ENCODE data around the gene CLCN4. TPM values are rescaled to one million over a fixed set of nuclear protein-coding genes. Genes with fewer than 3 reads are reported as not detected.

Gene CLCN4
- total RNA-seq, 1 experiment from 2014 or later, result 3.1 TPM

DNA sequence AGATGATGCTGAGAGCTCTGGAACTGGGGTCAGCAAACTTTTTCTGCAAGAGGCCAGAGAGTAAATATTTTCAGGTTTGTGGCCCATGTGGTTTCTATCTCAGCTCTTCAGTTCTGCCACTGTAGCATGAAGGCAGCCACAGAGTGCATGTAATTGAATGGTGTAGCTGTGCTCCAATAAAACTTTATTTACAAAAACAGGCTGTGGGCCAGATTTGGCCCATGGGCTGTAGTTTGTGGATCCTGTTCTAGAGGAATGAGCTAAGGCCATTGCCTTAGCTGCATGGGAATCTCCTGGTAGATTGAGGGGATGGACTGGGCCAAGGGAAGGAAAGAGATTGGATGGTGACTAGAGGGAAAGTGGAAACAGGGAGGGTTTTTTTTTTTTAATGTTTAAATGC is 36.8 kb downstream of the CLCN4 start:
- no TSS peak for BruUV-seq (replicated peaks)
- Histone ChIP-seq H3K79me2 (ENCODE audit: low read depth) (no peaks in the 10 kb centered on the region), H3K4me1 (replicated peaks; ENCODE audit: insufficient read depth) (peaks cover 9% of the 10 kb centered on the region), H3K9me3 (ENCODE audit: insufficient read depth, low read depth) (no peaks in the 10 kb centered on the region), H3K4me2 (no peak overlapping the region), H3F3A (ENCODE audit: insufficient read depth, low read depth) (no peaks in the 10 kb centered on the region), H3K4me3 (no peak overlapping the region), H3K27me3 (ENCODE audit: insufficient read depth, low read depth) (no peaks in the 10 kb centered on the region), H4K20me1 (ENCODE audit: insufficient read depth) (no peaks in the 10 kb centered on the region), H3K9me2 (ENCODE audit: insufficient read depth) (no peaks in the 10 kb centered on the region), H3K27ac (no peak overlapping the region), H3K36me3 (ENCODE audit: low read depth) (no peaks in the 10 kb centered on the region), H2AFZ (no peak overlapping the region)
- intact Hi-C loops (cut with micrococcal nuclease; ENCODE audit: unreplicated experiment), result loop anchor here (5.0 kb wide), 3 partner anchors 404 to 1339 kb away; no protein-coding TSS in a partner anchor
- no peak for TF ChIP-seq EZH2 (IDR thresholded peaks at IDR 0.05; ENCODE audit: low read depth)
- TF ChIP-seq, protein P1, sequence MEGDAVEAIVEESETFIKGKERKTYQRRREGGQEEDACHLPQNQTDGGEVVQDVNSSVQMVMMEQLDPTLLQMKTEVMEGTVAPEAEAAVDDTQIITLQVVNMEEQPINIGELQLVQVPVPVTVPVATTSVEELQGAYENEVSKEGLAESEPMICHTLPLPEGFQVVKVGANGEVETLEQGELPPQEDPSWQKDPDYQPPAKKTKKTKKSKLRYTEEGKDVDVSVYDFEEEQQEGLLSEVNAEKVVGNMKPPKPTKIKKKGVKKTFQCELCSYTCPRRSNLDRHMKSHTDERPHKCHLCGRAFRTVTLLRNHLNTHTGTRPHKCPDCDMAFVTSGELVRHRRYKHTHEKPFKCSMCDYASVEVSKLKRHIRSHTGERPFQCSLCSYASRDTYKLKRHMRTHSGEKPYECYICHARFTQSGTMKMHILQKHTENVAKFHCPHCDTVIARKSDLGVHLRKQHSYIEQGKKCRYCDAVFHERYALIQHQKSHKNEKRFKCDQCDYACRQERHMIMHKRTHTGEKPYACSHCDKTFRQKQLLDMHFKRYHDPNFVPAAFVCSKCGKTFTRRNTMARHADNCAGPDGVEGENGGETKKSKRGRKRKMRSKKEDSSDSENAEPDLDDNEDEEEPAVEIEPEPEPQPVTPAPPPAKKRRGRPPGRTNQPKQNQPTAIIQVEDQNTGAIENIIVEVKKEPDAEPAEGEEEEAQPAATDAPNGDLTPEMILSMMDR (conservative IDR thresholded peaks at IDR 0.05), result no peak
- no peak for DNase-seq
- CTCF ChIA-PET, result no interaction called here
- POLR2A ChIA-PET (ENCODE audit: unreplicated experiment), result no interaction called here

DNA sequence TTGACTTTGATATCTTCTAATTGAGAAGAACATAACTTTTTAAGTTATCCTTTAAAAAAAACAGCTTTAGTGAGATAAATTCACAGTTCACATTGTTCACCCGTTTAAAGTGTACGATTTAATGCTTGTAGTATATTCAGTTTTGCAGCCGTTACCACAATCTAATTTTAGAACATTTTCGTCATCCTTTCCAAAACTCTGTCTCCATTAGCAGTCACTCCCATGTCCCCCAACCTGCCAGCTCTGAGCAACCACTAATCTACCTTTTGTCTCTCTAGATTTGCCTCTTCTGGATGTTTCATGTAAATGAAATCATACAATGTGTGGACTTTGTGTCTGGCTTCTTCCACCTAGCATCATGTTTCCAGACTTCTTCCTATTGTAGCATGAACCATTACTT is 38.6 kb downstream of the CLCN4 start:
- no TSS peak for BruUV-seq (replicated peaks)
- H3K27ac ChIP-seq, result no peak overlapping the region
- no peaks in the 10 kb centered on the region for H3K27me3 ChIP-seq (ENCODE audit: insufficient read depth, low read depth)
- no peaks in the 10 kb centered on the region for H3K9me3 ChIP-seq (ENCODE audit: insufficient read depth, low read depth)
- CTCF ChIA-PET, result no interaction called here
- H3K36me3 ChIP-seq (ENCODE audit: low read depth), result no peaks in the 10 kb centered on the region
- no peak overlapping the region for H3K4me2 ChIP-seq
- POLR2A ChIA-PET (ENCODE audit: unreplicated experiment), result no interaction called here
- H4K20me1 ChIP-seq (ENCODE audit: insufficient read depth), result no peaks in the 10 kb centered on the region
- H2AFZ ChIP-seq, result no peak overlapping the region
- H3K9me2 ChIP-seq (ENCODE audit: insufficient read depth), result no peaks in the 10 kb centered on the region
- H3K4me1 ChIP-seq (replicated peaks; ENCODE audit: insufficient read depth), result peaks cover 2% of the 10 kb centered on the region
- no peaks in the 10 kb centered on the region for H3K79me2 ChIP-seq (ENCODE audit: low read depth)
- no peak for DNase-seq
- no peak overlapping the region for H3K4me3 ChIP-seq
- no peaks in the 10 kb centered on the region for H3F3A ChIP-seq (ENCODE audit: insufficient read depth, low read depth)
- intact Hi-C loops (cut with micrococcal nuclease; ENCODE audit: unreplicated experiment), result no loop called here
- no peak for TF ChIP-seq EZH2 (IDR thresholded peaks at IDR 0.05; ENCODE audit: low read depth)
- TF ChIP-seq, protein P1 (conservative IDR thresholded peaks at IDR 0.05), result no peak

DNA sequence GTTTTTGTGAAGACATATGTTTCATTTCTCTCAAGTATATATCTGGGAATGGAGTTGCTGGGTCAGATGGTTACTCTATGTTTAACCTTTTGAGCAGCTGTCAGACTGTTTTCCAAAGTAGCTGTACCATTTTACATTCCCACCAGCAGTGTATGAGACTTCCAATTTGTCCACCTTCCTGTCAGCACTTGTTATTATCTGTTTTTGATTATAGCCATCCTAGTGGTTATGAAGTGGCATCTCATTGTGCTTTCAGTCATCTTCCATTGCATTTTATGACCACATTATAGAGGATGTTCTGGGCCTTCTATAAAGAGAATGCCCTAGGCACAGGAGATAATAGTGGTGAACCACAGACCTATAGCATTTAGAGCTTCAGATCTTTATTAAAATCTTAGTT is 39.2 kb downstream of the CLCN4 start:
- H3K4me2 ChIP-seq, result no peak overlapping the region
- no TSS peak for BruUV-seq (replicated peaks)
- no peaks in the 10 kb centered on the region for H3K9me3 ChIP-seq (ENCODE audit: insufficient read depth, low read depth)
- no peaks in the 10 kb centered on the region for H4K20me1 ChIP-seq (ENCODE audit: insufficient read depth)
- DNase-seq, result no peak
- no peaks in the 10 kb centered on the region for H3F3A ChIP-seq (ENCODE audit: insufficient read depth, low read depth)
- ChIA-PET POLR2A (ENCODE audit: unreplicated experiment) (no interaction called here), CTCF (no interaction called here)
- H2AFZ ChIP-seq, result no peak overlapping the region
- no peak overlapping the region for H3K27ac ChIP-seq
- no peaks in the 10 kb centered on the region for H3K9me2 ChIP-seq (ENCODE audit: insufficient read depth)
- H3K36me3 ChIP-seq (ENCODE audit: low read depth), result no peaks in the 10 kb centered on the region
- intact Hi-C loops (cut with micrococcal nuclease; ENCODE audit: unreplicated experiment), result no loop called here
- no peaks in the 10 kb centered on the region for H3K27me3 ChIP-seq (ENCODE audit: insufficient read depth, low read depth)
- H3K4me3 ChIP-seq, result no peak overlapping the region
- no peaks in the 10 kb centered on the region for H3K4me1 ChIP-seq (replicated peaks; ENCODE audit: insufficient read depth)
- no peak for TF ChIP-seq EZH2 (IDR thresholded peaks at IDR 0.05; ENCODE audit: low read depth)
- TF ChIP-seq, protein P1 (conservative IDR thresholded peaks at IDR 0.05), result no peak
- H3K79me2 ChIP-seq (ENCODE audit: low read depth), result no peaks in the 10 kb centered on the region
